NCI-H1436 treated with DMSO at 0.1 percent for 48 hours (cell line): ENCODE measurements around the gene ARIH2.
"Not testable (repeated sequence)": the region's sequence is repeated elsewhere in the genome, so short reads cannot be mapped to it uniquely, and the experiment has no call there.

Experiments used
- DNase-seq: peaks from one replicate; lab custom pipeline; 2025; lab: John Stamatoyannopoulos, UW

Gene ARIH2

DNA sequence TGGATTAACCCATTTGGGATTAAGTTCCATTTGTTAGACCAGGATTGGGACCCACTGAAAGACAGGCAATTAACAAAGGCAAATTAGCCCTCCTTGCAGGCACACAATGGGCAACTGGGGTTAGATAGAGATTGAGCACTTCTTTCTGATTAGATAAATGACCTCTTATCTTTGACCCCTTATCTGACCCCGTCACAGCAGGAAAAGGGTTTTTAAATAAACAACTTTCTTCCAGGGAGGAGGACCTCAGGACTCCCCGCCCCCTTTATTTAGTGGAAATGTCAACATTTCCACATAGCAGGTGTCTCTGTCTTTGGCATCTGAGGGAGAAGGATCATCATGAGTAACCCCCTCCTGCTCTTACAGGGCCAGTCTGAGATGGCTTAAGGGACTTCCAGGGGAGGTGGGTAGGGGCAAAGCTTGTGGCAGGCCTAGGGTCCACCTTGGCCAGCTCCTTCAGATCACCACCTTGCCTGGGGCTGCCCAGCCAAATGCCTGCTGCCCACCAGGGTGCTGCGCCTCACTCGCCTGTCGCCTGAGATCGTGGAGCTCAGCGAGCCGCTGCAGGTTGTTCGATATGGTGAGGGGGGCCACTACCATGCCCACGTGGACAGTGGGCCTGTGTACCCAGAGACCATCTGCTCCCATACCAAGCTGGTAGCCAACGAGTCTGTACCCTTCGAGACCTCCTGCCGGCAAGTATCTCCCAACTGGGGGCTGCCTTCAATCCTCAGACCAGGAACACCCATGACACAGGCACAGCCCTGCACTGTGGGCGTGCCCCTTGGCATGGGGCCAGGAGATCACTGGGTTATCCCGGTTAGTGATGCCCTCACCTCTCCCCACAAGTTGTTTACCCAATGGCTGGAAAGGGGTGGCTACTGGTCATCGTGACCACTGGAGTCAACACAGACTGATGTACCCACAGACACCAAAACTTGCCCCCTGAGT is 86.0 kb downstream of the ARIH2 start:
- no peak for DNase-seq

DNA sequence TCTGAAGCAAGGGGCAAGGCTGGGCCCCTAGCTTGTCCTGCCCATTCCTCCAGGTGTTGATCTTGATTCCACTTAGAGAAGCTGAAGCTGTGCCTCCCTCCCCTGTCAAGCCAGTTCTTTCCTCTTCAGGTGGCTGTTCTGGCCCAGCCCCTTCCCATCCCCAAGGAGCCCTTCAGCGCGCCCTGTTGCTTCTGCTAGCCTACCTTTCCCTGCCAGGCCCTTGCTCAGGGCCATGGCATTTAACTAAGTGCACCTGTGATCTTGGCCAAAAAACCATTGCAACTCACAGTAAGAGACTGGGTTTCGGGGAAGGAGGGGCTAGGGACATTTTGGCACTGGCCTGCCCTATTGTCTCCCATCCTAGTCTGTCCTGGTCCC is 86.7 kb downstream of the ARIH2 start:
- DNase-seq, result no peak

DNA sequence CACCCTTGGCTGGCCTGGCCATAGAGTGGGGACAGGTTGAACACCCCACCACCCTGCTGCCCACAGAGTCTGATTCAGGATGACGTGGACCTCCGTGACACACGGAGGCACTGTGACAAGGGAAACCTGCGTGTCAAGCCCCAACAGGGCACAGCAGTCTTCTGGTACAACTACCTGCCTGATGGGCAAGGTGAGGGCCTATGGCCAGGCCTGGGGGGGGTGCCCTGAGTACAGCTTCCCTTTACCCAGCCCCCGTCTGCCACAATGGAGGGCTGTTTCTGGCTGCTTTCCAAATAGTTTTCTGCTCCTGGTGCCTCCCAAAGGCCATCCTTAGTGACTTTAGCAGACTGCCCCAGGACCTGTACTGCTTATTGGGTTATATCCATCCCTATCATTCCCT is 87.4 kb downstream of the ARIH2 start:
- no peak for DNase-seq

DNA sequence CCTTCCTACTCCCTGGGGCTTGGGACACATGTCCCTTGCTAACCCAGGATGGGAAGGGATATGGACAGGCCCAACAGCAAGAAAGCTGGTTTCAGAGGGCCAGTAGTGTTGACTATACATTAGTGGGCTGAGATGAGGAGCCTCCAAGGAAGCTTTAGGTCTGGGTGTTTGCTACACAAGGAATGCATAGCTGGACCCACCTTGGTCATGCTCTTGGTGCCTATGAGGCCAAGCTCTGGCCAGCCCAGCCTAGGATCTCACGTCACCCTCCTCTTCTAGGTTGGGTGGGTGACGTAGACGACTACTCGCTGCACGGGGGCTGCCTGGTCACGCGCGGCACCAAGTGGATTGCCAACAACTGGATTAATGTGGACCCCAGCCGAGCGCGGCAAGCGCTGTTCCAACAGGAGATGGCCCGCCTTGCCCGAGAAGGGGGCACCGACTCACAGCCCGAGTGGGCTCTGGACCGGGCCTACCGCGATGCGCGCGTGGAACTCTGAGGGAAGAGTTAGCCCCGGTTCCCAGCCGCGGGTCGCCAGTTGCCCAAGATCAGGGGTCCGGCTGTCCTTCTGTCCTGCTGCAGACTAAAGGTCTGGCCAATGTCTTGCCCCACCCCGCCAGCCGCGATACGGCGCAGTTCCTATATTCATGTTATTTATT is 87.9 kb downstream of the ARIH2 start:
- no peak for DNase-seq

DNA sequence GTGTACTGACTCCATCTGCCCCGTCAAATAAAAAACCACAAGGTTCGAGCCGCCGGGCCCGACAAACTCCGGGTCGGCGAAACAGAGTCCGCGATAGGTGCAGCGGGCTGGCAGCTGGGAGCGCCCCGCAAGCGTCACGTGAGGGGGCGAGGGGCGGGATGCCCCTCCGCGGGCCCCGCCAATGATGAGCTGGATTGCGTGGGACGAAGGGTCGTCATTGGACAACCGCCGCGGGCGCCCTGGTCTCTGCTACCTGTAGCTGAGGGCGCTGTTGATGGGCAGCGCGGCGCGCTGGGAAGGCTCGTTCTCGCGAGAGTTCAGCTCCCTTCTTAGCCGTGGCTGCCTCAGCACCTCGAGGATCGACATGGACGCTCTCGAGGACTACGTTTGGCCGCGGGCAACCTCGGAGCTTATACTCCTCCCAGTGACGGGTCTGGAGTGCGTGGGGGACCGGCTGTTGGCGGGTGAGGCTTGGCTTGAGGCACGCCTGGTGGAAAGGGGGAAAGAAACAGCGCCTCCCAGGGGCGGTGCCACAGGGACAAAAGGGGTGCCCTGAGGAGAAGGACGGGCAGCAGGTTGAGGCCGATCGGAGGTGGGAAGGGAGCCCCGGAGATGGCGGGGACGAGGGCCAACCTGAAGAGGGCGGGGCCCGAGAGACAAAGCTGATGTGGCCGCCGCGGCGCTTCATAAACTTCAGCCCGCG is 88.6 kb downstream of the ARIH2 start, which contains the start of gene WDR6:
TSS of gene WDR6 (plus strand) at position 324 of the 703 bp plus-strand sequence. CDS start at position 365, 41 bp downstream.
- DNase-seq, result peak; percentile 61

DNA sequence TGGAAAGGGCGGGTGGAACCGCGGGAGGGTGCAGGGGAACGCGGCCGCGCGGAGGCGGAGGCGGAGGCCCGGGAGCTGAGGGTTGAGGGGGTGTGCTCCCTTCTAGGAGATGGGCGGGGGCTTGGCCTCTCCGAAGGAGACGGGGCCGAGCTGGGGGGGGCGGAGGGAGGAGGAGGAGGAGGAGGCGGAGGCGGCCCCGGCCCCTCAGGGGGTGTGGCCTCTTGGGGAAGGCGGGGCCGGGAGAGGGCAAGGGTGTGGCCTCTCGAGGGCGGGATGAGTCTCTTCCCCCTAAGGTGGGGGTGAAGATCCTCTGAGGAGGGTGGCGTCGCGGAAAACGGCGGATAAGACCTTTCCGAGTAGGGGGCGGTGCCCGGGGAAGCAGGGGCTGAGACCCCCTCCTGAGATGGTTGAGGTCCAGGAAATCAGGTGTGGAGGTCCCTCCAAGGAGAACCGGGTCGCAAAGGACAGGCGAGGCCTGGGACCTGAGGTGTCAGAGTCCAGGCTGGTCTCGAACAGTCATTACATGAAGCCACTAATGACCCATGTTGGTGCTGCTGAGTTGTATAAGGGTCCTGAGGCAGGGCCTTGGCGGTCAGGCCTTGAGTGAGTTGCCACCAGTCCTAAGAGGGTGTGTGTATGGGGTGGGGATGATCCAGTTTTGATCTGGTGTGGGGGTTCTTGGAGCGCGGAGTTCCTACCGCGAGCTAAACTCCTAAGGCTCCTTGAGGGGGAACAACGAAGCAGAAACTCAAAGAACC is 89.3 kb downstream of the ARIH2 start:
- DNase-seq, result no peak

DNA sequence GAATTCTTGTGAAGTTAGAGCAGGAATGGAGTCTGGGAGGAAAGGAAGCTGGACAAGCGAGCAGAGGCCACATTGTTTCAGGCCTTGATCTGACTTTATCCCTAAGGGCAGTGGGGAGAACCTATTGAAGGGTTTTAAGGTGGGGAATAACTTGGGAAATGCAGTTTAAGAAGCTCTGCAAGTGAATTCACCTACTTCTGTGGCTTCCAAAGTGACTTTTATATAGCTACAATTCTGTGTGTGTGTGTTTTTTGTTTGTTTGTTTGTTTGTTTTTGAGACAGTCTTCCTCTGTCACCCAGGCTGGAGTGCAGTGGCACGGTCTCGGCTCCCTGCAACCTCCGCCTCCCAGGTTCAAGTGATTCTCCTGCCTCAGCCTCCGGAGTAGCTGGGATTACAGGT is 90.0 kb downstream of the ARIH2 start:
- not testable (repeated sequence) for DNase-seq

DNA sequence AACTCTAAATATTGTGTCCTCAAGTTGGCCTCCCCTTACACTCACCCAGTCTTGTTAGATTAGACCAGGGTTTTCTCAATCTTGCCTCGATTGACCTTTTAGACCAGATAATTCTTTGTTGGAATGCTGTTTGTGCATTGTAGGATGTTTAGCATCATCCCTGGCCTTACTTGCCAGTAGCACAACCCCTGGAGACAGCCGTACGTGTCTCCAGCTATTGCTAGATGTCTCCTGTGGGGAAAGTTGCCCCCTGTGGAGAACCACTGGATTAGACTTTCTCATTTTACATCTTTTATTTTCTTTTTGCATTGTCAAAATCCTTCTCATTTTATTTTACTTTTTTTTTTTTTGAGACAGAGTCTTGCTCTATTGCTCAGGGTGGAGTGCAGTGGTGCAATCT is 90.8 kb downstream of the ARIH2 start:
- no peak for DNase-seq

DNA sequence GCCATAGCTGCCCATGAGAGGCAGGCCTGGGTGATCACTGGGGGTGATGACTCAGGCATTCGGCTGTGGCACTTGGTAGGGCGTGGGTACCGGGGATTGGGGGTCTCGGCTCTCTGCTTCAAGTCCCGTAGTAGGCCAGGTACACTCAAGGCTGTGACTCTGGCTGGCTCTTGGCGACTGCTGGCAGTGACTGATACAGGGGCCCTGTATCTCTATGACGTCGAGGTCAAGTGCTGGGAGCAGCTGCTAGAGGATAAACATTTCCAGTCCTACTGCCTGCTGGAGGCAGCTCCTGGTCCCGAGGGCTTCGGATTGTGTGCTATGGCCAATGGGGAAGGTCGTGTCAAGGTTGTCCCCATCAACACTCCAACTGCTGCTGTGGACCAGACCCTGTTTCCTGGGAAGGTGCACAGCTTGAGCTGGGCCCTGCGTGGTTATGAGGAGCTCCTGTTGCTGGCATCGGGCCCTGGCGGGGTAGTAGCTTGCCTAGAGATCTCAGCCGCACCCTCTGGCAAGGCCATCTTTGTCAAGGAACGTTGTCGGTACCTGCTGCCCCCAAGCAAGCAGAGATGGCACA is 93.9 kb downstream of the ARIH2 start:
- no peak for DNase-seq

DNA sequence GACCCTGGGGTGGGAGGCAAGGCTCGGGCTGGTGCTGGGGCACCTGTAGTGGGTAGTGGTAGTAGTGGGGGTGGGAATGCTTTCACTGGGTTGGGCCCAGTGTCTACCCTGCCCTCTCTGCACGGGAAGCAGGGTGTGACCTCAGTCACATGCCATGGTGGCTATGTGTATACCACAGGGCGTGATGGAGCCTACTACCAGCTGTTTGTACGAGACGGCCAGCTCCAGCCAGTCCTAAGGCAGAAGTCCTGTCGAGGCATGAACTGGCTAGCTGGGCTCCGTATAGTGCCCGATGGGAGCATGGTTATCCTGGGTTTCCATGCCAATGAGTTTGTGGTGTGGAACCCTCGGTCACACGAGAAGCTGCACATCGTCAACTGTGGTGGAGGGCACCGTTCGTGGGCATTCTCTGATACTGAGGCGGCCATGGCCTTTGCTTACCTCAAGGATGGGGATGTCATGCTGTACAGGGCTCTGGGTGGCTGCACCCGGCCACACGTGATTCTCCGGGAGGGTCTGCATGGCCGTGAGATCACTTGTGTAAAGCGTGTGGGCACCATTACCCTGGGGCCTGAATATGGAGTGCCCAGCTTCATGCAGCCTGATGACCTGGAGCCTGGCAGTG is 94.6 kb downstream of the ARIH2 start:
- DNase-seq, result no peak

DNA sequence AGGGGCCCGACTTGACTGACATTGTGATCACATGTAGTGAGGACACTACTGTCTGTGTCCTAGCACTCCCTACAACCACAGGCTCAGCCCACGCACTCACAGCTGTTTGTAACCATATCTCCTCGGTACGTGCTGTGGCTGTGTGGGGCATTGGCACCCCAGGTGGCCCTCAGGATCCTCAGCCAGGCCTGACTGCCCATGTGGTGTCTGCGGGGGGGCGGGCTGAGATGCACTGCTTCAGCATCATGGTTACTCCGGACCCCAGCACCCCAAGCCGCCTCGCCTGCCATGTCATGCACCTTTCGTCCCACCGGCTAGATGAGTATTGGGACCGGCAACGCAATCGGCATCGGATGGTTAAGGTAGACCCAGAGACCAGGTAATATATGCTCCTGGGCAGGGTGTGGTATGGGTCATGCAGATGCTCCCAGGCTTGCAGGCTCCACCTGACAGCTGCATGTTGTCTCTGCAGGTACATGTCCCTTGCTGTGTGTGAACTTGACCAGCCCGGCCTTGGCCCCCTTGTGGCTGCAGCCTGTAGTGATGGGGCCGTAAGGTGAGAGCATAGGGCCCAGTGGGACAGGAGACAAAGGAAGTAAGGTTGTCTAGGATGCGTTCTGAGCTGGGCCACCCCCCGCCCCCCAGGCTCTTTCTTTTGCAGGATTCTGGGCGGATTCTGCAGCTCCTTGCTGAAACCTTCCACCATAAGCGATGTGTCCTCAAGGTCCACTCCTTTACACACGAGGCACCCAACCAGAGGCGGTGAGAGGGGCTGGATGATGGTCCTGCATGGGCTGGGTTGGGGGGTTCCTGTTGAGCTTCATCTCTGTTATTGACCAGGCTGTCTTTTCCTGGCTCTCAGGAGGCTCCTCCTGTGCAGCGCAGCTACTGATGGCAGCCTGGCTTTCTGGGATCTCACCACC is 95.4 kb downstream of the ARIH2 start:
- no peak for DNase-seq

DNA sequence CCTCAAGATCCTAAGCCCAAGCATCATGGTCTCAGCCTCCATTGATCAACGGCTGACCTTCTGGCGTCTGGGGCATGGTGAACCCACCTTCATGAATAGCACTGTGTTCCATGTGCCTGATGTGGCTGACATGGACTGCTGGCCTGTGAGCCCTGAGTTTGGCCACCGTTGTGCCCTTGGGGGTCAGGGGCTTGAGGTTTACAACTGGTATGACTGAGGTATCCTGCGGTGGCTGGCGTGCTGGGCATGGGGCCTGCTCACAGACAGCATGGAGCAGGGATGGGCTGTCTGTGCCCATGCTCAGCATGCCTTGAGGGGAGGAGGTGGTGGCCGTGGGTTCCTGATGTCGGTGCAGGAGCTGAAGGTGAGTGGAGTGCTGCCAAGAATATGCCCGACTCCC is 96.4 kb downstream of the ARIH2 start:
- no peak for DNase-seq

DNA sequence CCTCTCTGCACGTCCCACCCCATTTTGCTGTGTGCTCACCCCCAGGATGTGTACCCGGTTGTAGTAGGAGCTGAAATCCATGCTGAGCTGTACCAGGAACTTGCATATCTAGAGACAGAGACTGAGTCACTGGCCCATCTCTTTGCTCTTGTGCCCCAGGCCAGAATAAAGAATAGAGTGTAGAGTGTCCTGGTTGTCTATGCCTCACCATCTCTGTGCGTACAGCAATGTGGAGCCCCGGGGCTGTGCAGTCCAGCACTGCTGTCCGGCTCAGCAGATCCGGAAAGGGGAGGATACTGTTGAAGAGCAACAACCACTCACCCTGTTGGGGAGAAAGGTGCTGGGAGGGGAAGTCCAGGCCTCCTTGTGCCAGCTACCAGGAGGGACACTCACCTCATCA is 97.1 kb downstream of the ARIH2 start:
- no peak for DNase-seq

DNA sequence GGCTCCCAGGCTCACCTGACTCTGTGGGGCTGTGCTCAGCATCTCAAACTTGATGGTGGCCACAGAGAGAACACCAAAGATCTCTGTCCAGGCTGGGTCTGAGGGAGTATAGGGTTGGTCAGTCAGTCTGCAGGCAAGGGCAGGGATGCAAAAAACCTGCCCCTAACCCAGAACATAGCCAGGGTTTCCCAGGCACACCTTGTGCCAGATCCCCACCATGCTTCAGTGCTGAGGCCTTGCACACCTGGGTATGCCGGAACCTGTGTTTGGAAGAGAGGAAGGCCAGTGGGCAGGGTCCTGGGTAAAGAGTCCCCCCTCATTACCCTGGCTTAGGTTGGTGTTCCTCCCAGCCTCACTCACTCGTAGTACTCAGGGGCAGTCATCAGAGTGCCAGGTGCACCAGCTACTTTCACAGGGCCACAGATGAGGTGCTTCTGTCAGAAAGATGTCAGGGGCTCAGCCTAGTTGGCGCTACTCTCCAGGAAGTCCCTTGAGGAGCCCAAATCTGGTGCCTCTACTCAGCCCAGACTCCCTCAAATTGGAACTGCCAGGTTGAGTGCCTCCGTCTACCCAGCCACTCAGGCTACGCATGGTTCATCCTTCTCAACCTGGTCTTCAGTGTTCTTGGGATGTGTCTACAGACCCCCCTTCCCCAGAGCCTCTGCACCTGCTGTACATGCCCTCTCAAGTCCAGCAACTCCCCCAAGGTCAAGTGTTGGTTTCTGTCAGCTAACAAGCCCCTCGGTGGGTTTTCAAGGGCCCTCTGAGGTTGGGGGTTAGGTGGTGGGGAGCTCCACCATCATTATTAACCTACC is 98.0 kb downstream of the ARIH2 start:
- DNase-seq, result no peak

DNA sequence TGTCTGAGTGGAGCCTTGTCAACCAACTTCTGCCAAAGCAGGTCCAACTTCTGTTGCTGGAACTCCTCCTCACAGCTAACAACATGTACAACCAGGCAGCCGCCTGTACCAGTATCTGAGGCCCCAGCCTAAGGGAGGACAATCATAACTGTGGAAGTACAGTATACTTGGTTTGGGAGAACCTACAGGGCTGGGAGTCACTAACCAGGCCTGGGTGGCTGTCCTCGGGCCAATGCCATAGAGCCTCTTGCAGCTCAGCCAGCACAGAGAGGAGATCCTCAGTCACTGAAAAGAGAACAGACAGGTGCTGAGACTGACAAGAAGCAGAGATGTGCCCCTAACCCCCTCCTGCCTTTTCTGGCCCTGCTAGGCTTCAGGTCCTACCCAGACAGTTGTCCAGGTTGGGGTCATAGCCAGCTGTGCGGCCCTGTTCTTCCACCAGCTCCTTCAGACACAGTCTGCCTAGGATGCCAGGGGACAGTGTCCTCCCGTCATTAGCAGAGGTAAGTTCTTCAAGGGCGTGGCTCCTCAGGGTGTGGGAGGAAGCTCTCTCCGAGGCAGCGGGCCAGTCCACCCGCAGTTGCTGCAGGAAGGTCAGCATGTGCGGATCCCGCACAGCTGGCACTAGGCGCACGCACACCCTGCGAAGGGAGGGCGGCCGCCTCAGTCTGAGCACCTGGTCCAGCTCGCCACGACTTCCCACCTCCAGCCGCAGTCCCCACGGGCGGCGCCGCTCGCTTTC is 98.8 kb downstream of the ARIH2 start:
- DNase-seq, result no peak

DNA sequence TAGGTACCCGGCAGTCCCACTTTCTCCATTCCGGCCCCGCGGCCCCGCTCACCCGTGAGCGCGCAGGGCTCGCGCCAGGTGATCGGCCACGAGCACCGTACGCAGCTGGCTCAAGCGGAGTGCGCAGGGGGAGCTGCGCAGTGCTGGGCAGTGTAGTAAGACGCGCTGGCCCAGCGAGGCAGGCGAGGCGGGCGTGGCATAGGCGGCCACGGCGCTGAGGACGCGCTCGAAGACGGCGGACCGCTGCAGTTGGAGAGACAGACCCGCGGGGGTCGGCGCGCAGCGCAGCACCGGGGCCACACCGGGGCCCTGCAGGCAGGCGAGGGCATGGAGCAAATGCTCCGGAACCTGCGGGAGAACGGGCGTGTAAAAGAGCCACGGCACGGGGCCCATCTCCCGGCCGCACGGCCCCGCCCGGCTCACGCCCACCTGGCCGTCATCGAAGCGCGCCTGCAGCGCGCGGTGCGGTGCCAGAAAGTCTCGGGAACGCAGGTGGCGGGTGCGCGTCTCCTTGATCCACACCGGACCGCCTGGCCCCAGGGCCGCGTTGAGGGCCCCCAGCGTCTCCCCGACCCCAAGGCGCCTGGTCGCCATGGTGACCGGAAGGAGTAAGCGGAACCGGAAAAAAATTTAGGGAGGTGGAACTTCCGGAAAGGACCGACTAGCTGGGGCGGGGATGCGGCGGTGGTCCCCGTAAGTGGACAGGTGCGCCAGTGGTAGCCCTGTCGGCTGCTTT is 99.5 kb downstream of the ARIH2 start, which contains the start of gene DALRD3:
TSS of gene DALRD3 (minus strand) at position 610 of the 736 bp plus-strand sequence. CDS start at position 594, 16 bp downstream.
- DNase-seq, result no peak

DNA sequence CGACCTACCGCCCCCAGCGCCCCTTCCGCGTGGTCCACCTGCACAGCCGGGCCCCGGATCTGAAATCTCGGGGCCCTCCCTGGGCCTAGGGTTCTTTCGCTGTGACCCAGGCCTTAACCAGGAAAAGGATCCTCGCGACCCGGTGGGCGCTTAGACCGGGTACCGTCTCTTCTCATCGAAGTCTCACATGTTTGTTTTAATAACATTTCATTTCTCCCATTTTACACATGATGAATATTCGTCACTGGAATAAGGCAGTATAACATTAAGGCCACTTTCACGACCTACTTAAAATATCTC is 100.0 kb downstream of the ARIH2 start:
- DNase-seq, result no peak

DNA sequence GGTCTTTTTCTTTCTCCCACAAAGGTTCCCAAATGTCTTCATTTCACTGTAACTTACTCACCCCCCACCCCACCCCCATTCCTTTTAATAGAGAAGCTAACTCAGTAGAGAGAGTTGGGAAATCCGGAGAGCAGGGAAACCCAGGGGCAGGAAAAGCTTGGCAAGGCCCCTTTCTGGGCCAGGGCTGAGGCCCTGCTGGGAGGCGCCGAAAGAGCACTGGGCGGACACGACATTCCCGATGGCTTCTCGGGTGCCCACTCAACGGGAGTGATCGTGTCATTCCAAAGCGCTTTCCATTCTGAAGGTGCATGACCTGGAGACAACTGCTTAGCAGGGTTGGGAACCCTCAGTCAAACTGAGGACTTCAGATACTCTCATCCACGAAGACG is 101.3 kb downstream of the ARIH2 start:
- DNase-seq, result no peak
